Measurements from ENCODE around the gene CCR6. TPM values are rescaled to one million over a fixed set of nuclear protein-coding genes. Genes with fewer than 3 reads are reported as not detected.
A peak's percentile ranks its signal among the peaks of the same experiment; 100 is the strongest.

CCR6 gene
- polyA plus RNA-seq, 1 donor, result 5.9 TPM

- H3K4me1 ChIP-seq (ENCODE audit: control insufficient read depth, insufficient read depth, low read length), result peaks cover 3% of the 10 kb centered on the region
- no peak for DNase-seq
- 68% methylated on average over 5 of the region's 6 CpGs for WGBS (ENCODE audit: insufficient coverage, low lambda C conversion rate)
- no peaks in the 10 kb centered on the region for H3K27me3 ChIP-seq (ENCODE audit: control insufficient read depth, insufficient read depth, low read length)
- H3K36me3 ChIP-seq (ENCODE audit: control insufficient read depth, insufficient read depth, low read length), result no peaks in the 10 kb centered on the region
- H3K4me3 ChIP-seq (ENCODE audit: low read length), result no peak overlapping the region
- no peak overlapping the region for H3K27ac ChIP-seq (ENCODE audit: low read length)
- no peaks in the 10 kb centered on the region for H3K9me3 ChIP-seq (ENCODE audit: control insufficient read depth, low read depth, low read length)
These were observed 13.2 kb upstream of the CCR6 start for GRCh38 chr6:167109651-167110050.

GRCh38 chr6:167111597-167111996 lies 11.3 kb upstream of the CCR6 start:
- H3K4me3 ChIP-seq (ENCODE audit: low read length), result no peak overlapping the region
- no peak overlapping the region for H3K27ac ChIP-seq (ENCODE audit: low read length)
- no peaks in the 10 kb centered on the region for H3K36me3 ChIP-seq (ENCODE audit: control insufficient read depth, insufficient read depth, low read length)
- H3K9me3 ChIP-seq (ENCODE audit: control insufficient read depth, low read depth, low read length), result no peaks in the 10 kb centered on the region
- DNase-seq, result no peak
- H3K4me1 ChIP-seq (ENCODE audit: control insufficient read depth, insufficient read depth, low read length), result peaks cover 6% of the 10 kb centered on the region
- no peaks in the 10 kb centered on the region for H3K27me3 ChIP-seq (ENCODE audit: control insufficient read depth, insufficient read depth, low read length)
- no CpG with 5 or more reads among the region's 3 CpGs for WGBS (ENCODE audit: insufficient coverage, low lambda C conversion rate)

- no peak overlapping the region for H3K27ac ChIP-seq (ENCODE audit: low read length)
- DNase-seq, result no peak
- no CpG with 5 or more reads among the region's 8 CpGs for WGBS (ENCODE audit: insufficient coverage, low lambda C conversion rate)
These were observed 10.5 kb upstream of the CCR6 start for GRCh38 chr6:167112421-167112820.

GRCh38 chr6:167113047-167113754 lies 9.7 kb upstream of the CCR6 start:
- peaks cover 6% of the 10 kb centered on the region for H3K4me1 ChIP-seq (ENCODE audit: control insufficient read depth, insufficient read depth, low read length)
- H3K36me3 ChIP-seq (ENCODE audit: control insufficient read depth, insufficient read depth, low read length), result no peaks in the 10 kb centered on the region
- H3K9me3 ChIP-seq (ENCODE audit: control insufficient read depth, low read depth, low read length), result no peaks in the 10 kb centered on the region
- no peak for DNase-seq
- H3K27ac ChIP-seq (ENCODE audit: low read length), result no peak overlapping the region
- no peaks in the 10 kb centered on the region for H3K27me3 ChIP-seq (ENCODE audit: control insufficient read depth, insufficient read depth, low read length)
- no peak overlapping the region for H3K4me3 ChIP-seq (ENCODE audit: low read length)
- WGBS (ENCODE audit: insufficient coverage, low lambda C conversion rate), result no CpG with 5 or more reads among the region's 8 CpGs

More at GRCh38 chr6:167112421-167112820, 10.5 kb upstream of the CCR6 start:
- Histone ChIP-seq H3K27me3 (ENCODE audit: control insufficient read depth, insufficient read depth, low read length) (no peaks in the 10 kb centered on the region), H3K9me3 (ENCODE audit: control insufficient read depth, low read depth, low read length) (no peaks in the 10 kb centered on the region), H3K36me3 (ENCODE audit: control insufficient read depth, insufficient read depth, low read length) (no peaks in the 10 kb centered on the region), H3K4me3 (ENCODE audit: low read length) (no peak overlapping the region), H3K4me1 (ENCODE audit: control insufficient read depth, insufficient read depth, low read length) (peaks cover 6% of the 10 kb centered on the region)

- H3K4me1 ChIP-seq (ENCODE audit: control insufficient read depth, insufficient read depth, low read length), result peaks cover 6% of the 10 kb centered on the region
- H3K9me3 ChIP-seq (ENCODE audit: control insufficient read depth, low read depth, low read length), result no peaks in the 10 kb centered on the region
- no peak overlapping the region for H3K27ac ChIP-seq (ENCODE audit: low read length)
- DNase-seq, result no peak
- no peaks in the 10 kb centered on the region for H3K36me3 ChIP-seq (ENCODE audit: control insufficient read depth, insufficient read depth, low read length)
- H3K27me3 ChIP-seq (ENCODE audit: control insufficient read depth, insufficient read depth, low read length), result no peaks in the 10 kb centered on the region
- no peak overlapping the region for H3K4me3 ChIP-seq (ENCODE audit: low read length)
- WGBS (ENCODE audit: insufficient coverage, low lambda C conversion rate), result no CpG with 5 or more reads among the region's 25 CpGs
These were observed 8.7 kb upstream of the CCR6 start for GRCh38 chr6:167113935-167114910.

- Histone ChIP-seq H3K9me3 (ENCODE audit: control insufficient read depth, low read depth, low read length) (no peaks in the 10 kb centered on the region), H3K4me3 (ENCODE audit: low read length) (no peak overlapping the region), H3K4me1 (ENCODE audit: control insufficient read depth, insufficient read depth, low read length) (peaks cover 6% of the 10 kb centered on the region), H3K27me3 (ENCODE audit: control insufficient read depth, insufficient read depth, low read length) (no peaks in the 10 kb centered on the region), H3K27ac (ENCODE audit: low read length) (no peak overlapping the region), H3K36me3 (ENCODE audit: control insufficient read depth, insufficient read depth, low read length) (no peaks in the 10 kb centered on the region)
- no peak for DNase-seq
- no CpG with 5 or more reads among the region's 10 CpGs for WGBS (ENCODE audit: insufficient coverage, low lambda C conversion rate)
These were observed 7.8 kb upstream of the CCR6 start for GRCh38 chr6:167115054-167115453.

GRCh38 chr6:167116109-167116837 lies 6.6 kb upstream of the CCR6 start:
- H3K4me3 ChIP-seq (ENCODE audit: low read length), result no peak overlapping the region
- H3K36me3 ChIP-seq (ENCODE audit: control insufficient read depth, insufficient read depth, low read length), result no peaks in the 10 kb centered on the region
- no peaks in the 10 kb centered on the region for H3K27me3 ChIP-seq (ENCODE audit: control insufficient read depth, insufficient read depth, low read length)
- WGBS (ENCODE audit: insufficient coverage, low lambda C conversion rate), result no CpG with 5 or more reads among the region's 25 CpGs
- H3K27ac ChIP-seq (ENCODE audit: low read length), result peak overlapping the region; percentile 18
- H3K4me1 ChIP-seq (ENCODE audit: control insufficient read depth, insufficient read depth, low read length), result peaks cover 16% of the 10 kb centered on the region
- no peaks in the 10 kb centered on the region for H3K9me3 ChIP-seq (ENCODE audit: control insufficient read depth, low read depth, low read length)
- peak in 1 of 2 donors; percentile 30 for DNase-seq

GRCh38 chr6:167116838-167117228 lies 6.1 kb upstream of the CCR6 start:
- H3K4me1 ChIP-seq (ENCODE audit: control insufficient read depth, insufficient read depth, low read length), result peaks cover 21% of the 10 kb centered on the region
- no peaks in the 10 kb centered on the region for H3K9me3 ChIP-seq (ENCODE audit: control insufficient read depth, low read depth, low read length)
- WGBS (ENCODE audit: insufficient coverage, low lambda C conversion rate), result no CpG with 5 or more reads among the region's 14 CpGs
- no peaks in the 10 kb centered on the region for H3K36me3 ChIP-seq (ENCODE audit: control insufficient read depth, insufficient read depth, low read length)
- no peaks in the 10 kb centered on the region for H3K27me3 ChIP-seq (ENCODE audit: control insufficient read depth, insufficient read depth, low read length)
- H3K4me3 ChIP-seq (ENCODE audit: low read length), result no peak overlapping the region
- DNase-seq, result no peak
- no peak overlapping the region for H3K27ac ChIP-seq (ENCODE audit: low read length)

GRCh38 chr6:167118006-167118405 lies 4.9 kb upstream of the CCR6 start:
- WGBS (ENCODE audit: insufficient coverage, low lambda C conversion rate), result 60% methylated on average over 3 of the region's 7 CpGs
- Histone ChIP-seq H3K9me3 (ENCODE audit: control insufficient read depth, low read depth, low read length) (no peaks in the 10 kb centered on the region), H3K27ac (ENCODE audit: low read length) (no peak overlapping the region), H3K4me1 (ENCODE audit: control insufficient read depth, insufficient read depth, low read length) (peaks cover 32% of the 10 kb centered on the region), H3K27me3 (ENCODE audit: control insufficient read depth, insufficient read depth, low read length) (no peaks in the 10 kb centered on the region), H3K4me3 (ENCODE audit: low read length) (no peak overlapping the region), H3K36me3 (ENCODE audit: control insufficient read depth, insufficient read depth, low read length) (no peaks in the 10 kb centered on the region)
- DNase-seq, result no peak

- no peaks in the 10 kb centered on the region for H3K36me3 ChIP-seq (ENCODE audit: control insufficient read depth, insufficient read depth, low read length)
- no peaks in the 10 kb centered on the region for H3K27me3 ChIP-seq (ENCODE audit: control insufficient read depth, insufficient read depth, low read length)
- H3K9me3 ChIP-seq (ENCODE audit: control insufficient read depth, low read depth, low read length), result no peaks in the 10 kb centered on the region
- DNase-seq, result no peak
- H3K4me1 ChIP-seq (ENCODE audit: control insufficient read depth, insufficient read depth, low read length), result peaks cover 28% of the 10 kb centered on the region
- no peak overlapping the region for H3K4me3 ChIP-seq (ENCODE audit: low read length)
- no peak overlapping the region for H3K27ac ChIP-seq (ENCODE audit: low read length)
- WGBS (ENCODE audit: insufficient coverage, low lambda C conversion rate), result no CpG with 5 or more reads among the region's 12 CpGs
These were observed 4.1 kb upstream of the CCR6 start for GRCh38 chr6:167118839-167119238.
